Activated CD8-positive, alpha-beta memory T cell treated with anti-CD3 and anti-CD28 coated beads for 24 hours (primary cell): Measurements from ENCODE around the gene ACSS3.
"Not testable (repeated sequence)": the region's sequence is repeated elsewhere in the genome, so short reads cannot be mapped to it uniquely, and the experiment has no call there.

Experiments used
- DNase-seq: peaks from one replicate; pipeline ENCODE4 v3.0.0-alpha.2; 2020

ACSS3 gene

DNA sequence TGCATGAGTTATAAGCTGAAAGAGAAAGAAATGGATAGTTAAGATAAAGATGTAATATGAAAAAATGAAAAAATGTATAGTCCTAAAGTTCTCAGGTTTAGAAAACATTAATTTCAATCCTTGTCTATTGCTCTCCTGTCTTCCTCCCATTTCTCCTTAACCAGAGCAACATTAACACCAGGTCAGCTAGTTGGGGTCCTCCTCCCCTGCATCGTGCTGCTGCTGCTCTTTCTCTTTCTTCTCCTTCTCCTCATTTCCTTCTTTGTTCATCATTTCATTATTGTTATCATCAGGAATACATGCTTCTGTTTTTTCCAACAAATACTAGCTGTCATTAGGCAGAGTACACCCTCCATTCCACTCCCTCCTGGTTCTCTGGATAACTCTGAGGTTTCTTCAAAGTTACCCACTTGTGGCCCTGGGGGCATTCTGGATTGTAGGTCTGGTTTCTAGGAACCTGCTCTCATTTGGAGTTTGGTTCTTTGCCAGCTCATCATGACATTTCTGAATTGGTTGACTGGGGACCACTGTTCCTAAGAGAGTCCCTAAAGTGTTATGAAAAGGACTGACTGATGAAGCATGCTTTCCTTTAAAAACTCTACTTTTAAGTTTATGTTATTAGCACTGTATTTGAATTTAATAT lies 17.0 kb downstream of the ACSS3 start:
- no peak for DNase-seq

GRCh38 chr12:81095501-81096232 lies 17.8 kb downstream of the ACSS3 start:
- no peak for DNase-seq

DNA sequence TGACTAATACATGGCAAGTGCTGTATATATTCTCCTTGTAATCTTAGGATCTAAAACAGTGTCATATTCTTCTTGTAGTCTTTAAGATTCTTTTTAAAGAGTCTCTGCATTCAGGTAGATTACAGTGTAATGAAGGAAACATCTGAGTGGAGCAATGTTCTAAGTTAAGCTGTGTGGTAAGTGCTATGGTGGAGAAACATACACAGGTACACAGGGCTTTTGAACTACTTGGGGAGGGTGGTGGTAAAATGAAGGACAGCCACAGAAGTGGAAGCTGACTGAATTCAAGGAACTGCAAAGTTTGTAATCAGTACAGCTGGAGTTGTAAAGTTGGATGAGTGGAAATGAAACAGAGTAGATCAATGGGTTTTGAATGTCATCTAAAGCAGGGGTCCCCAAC lies 27.8 kb downstream of the ACSS3 start:
- DNase-seq, result no peak

- no peak for DNase-seq
Observed at GRCh38 chr12:81114226-81114625, 36.3 kb downstream of the ACSS3 start.

DNA sequence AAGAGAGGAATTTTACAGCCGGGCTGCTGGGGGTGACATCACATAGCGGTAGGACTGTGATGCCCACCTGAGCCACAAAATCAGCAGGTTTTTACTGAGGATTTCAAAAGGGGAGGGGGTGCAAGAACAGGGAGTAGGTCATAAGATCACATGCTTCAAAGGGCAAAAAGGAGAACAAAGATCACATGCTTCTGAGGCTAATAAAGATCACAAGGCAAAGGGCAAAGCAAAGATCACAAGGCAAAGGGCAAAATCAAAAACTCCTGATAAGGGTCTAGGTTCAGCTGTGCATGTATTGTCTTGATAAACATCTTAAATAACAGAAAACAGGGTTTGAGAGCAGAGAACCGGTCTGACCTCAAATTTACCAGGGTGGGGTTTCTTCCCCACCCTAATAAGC lies 41.2 kb downstream of the ACSS3 start:
- DNase-seq, result not testable (repeated sequence)

GRCh38 chr12:81120961-81121360 lies 43.1 kb downstream of the ACSS3 start:
- DNase-seq, result no peak

DNA sequence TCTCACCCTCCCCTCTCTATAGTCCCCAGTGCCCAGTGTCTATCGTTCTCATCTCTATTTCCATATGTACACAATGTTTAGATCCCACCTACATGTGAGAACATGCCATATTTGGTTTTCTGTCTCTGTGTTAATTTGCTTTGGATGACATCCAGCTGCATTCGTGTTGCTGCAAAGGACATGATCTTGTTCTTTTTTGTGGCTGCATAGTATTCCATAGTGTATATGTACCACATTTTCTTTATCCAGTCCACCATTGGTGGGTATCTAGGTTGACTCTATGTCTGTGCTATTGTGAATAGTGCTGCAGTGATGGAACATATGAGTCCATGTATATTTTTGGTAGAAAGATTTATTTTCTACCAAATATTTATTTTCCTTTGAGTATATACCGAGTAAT lies 45.7 kb downstream of the ACSS3 start:
- no peak for DNase-seq

- DNase-seq, result no peak
Observed at GRCh38 chr12:81125691-81126090, 47.8 kb downstream of the ACSS3 start.

GRCh38 chr12:81128930-81129554 lies 51.2 kb downstream of the ACSS3 start:
- DNase-seq, result no peak

DNA sequence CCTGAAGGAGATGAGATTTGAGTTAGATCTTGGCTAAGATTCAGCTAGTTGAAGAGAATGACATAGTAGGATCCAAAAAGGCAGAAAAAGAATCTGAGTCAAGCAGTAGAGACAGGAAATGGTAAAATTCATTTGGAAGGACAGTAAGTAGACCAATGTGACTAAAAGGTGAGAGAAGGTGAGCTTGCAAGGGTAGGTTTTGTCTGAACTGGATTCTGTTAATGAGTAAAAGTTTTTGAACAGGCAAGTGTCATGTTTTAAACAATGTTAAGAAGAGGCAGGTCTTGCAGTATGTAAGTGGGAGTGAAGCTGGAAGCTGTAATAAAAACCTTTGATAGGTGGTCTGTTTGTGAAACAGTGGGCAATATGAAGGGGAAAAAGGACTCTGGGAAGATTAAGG lies 58.6 kb downstream of the ACSS3 start:
- DNase-seq, result no peak

GRCh38 chr12:81137801-81138200 lies 59.9 kb downstream of the ACSS3 start:
- no peak for DNase-seq

DNA sequence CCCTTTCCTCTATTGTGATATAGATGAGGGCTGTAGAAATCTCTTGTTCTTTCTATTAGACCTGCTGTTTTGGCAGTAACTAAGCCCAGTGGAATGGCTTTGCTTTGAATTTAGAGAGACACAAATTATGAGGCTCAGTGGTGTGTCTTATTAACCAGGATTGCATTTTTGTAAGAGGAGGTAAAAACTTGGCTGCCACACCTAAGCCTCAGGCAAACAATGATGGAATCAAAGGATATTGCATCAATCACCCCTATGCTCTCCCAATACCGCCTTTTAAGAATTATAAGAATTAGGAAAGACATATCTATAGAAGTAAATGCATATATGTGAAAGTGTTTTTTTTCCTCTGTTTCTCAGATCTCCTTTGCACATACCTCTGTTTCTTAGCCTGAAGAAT lies 63.3 kb downstream of the ACSS3 start:
- no peak for DNase-seq

DNA sequence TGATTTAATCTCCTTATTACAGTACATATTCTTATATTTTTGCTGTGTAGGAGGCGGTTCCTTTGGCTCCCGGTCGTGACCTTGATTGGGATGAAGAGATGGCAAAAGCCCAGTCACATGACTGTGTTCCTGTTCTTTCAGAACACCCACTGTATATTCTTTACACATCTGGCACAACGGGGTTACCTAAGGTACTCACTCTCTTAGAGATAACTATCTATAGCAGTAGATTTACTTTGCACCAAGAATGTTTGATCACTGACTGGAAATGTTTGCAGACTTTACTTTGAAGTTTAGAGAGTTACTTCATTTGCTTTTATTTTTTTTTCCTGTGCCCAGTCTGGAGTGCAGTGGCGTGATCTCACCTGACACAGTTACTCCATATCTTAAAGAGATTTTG lies 65.2 kb downstream of the ACSS3 start:
- DNase-seq, result no peak

DNA sequence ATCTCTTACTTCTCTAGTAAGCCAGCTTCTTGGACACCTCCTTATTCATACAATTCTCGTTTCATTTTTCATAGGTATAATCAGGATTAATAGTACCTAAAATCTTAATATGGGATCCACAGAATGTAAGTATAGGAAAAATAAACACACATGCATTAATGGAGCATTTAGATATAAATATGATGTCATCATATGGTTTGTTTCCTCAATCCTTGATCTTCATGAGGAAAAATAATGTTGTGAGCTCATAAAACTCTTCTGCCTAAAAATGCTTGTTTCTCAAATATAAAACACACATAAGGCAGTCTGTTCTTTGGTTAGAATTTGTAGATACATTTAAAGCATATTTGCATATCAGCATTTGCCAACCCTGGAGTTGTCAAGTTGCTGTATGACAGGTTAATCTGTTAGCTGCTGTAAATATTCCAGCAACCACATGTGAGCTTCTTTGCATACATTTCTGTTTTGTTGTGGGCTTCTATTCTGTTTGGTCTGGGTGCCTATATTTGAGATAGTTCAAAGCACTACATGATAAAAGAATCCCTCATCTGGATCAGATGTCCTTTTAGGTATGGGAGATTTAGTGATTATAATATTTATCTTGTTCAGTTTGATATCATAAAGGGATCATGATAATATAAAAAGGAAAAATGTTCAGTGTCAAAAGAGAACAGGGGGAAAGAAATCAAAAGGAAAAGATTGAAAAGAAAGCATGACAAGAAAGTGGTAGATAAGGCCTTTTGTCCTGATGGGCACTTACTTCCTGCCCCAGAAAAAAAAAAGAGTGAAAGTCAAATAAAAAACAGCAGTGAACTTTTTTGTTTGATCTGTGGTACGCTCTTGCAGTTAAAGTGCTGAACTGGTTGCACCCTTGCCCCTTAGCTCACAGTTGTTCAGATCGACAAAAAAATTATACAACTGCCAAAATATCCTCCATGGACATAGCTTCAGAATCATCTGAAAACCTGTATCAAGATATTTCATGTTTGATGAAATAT lies 68.6 kb downstream of the ACSS3 start:
- no peak for DNase-seq

DNA sequence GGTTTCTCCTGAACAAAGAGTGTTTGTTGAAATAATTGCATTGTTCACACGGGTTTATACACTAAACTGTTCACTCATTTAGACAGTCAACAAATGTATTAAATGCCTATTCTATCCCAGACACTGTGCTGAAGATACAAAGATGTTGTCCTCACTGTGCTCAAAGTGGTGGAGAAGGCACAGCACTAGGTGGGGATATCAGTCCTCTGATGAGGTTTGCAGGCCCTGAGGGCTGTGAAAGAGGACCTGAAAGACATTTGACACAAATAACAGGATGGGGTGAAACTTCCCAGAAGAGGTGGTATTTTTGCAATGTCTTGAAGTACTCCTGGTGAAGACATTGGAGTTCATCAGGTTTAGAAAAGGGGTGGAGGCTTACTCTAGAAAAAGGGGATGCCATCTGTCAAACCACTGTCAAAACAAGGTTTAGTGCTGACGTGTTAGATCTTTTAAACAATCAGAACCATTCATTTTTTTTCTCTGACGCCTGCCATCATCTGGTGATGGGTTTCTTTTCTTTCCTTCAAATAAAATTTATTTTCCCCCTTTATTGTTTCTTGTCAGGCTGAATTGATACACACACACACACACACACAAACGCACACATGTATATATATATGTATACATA lies 69.5 kb downstream of the ACSS3 start:
- DNase-seq, result no peak

- no peak for DNase-seq
Observed at GRCh38 chr12:81150382-81150781, 72.5 kb downstream of the ACSS3 start.

DNA sequence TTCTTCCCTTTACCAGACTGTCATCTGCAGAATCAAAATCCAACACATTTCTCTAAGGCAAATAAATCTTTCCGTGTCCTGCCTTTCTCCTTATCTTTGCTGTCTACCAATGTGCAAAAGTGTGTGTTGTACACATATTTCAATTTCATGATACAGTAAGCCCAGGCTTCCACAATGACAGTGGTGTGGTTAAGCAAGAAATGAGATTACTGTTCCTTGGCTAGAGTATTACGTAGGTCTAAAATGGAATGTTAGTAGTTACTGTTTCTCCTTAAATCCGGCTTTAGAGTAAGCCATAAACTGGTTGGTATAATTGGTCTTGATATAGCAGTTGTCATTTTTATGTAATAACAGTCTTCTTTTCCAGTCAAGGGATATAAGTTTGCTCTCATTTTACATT lies 82.0 kb downstream of the ACSS3 start:
- DNase-seq, result no peak

DNA sequence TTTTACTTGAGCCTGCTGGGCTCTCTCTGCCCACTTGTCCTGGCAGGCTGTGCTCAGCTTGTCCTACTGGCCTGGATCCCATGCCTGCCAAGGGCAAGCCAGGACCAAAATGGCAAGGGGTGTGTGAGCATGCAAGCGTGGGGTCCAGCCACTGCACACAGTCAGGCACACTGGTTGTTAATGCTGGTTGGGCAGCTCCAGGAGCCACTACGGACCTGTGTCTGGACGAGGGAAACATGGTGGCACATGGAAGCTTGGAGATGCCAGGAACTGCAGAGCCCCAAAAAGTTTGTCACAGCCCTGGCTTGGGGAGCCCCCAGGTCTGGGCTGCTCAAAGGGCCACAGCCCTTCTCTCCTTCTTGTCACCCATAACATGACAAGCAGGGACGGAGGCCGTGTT lies 83.8 kb downstream of the ACSS3 start:
- DNase-seq, result no peak

DNA sequence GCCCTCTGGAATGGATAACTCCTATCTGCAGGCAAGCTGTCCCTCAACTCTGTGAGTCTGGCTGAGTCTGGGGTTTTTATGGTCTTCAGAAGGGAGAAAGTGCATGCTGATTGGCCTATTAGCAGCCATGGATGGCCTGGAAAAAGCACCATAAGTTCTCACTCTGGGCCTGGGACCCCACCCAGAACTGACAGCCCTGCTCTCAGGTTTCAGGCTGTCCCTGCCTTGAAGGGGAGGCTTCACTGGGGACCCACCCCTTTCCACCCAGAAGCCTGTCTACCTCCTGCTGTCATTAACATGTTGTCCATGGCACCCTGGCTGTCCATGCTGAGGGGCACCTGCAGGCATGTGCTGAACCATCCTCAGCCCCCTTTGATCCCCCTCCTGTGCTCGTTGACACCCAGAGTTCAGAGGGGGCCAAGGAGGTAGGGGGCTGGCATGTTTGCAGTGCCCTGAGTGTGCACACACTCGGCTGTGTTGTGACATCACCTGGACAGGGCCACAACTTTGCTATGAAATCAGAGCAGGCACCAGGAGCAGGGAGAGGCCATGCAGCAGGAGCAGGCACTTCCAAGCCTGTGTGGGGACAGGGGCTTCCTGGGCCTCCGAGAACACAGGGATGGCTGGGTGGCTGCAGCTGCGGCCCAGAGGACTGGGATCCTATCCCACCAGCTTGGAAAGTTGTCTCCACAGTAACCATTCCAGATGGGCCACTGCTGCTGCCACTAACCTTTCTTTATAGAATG lies 84.7 kb downstream of the ACSS3 start:
- no peak for DNase-seq

DNA sequence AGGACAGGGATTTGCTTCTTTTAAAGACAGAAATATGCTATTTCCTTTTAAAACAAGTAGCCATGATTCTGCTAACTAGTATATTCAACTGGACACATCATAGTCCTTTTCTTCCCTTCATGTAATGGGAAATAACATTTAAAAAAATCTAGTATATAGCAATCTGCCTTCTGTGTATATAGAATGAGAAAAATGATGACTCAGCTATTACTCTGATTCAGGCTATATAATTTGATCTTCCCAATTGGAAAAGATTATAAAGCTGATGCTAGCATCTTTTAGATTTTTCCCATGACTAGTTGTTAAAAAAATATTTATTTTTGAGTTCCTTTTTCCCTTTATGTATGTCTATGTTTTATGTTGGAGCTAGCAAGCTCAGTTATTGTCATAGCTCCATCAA lies 86.9 kb downstream of the ACSS3 start:
- no peak for DNase-seq

- no peak for DNase-seq
Observed at GRCh38 chr12:81166790-81167189, 88.9 kb downstream of the ACSS3 start.

GRCh38 chr12:81167694-81168093 lies 89.8 kb downstream of the ACSS3 start:
- DNase-seq, result no peak
